GF-D8 (cell line): Measurements from ENCODE around the gene GPR132.
"Not testable (repeated sequence)": the region's sequence is repeated elsewhere in the genome, so short reads cannot be mapped to it uniquely, and the experiment has no call there.

ENCODE experiments used
- DNase-seq: peaks from one replicate; lab custom pipeline; 2025; lab: John Stamatoyannopoulos, UW

Gene GPR132, protein sequence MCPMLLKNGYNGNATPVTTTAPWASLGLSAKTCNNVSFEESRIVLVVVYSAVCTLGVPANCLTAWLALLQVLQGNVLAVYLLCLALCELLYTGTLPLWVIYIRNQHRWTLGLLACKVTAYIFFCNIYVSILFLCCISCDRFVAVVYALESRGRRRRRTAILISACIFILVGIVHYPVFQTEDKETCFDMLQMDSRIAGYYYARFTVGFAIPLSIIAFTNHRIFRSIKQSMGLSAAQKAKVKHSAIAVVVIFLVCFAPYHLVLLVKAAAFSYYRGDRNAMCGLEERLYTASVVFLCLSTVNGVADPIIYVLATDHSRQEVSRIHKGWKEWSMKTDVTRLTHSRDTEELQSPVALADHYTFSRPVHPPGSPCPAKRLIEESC

DNA sequence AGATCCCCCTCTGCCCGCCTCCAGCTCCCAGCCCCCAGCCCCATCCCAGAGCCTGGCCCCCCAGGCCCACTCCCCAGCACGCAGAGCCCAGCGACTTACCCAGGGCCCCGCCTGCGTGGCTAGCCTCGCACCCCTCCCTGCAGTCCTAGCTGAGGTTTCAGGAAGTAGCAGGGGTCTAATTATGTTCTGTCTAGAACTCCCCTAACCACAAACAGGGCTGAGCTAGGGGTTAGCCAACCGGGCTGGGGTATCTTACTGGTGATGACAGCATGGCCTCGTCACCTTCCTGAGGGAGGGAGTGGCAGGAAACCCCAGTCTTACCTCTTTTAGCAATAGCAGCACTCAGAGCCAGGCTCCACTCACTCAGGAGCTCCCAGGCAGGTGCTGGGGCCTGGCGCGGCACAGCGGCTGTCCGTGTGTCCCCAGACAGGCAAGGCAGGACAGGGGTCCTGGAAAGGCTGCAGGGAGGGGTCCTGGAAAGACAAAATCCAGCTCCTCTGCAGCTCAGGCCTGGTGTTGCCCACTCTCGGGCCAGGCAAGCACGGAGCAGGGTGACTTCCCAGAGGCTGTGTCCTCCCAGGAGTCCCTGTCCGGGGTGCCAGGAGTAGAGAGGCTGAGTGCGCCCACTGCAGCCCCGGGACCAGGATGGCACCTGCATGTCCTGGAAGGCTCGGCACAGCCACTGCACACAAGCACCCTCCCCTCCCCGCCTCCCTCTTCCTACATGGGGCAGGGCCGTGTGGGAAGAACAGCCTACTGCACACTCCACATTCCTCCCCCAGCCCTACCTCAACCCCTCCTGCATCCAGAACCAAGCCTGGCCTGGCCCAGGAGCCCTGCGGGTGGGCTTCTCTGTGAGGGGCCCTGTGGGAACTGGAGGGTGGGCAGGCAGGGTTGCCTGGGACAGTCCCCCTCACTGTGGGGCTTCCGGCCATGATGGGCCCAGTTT lies at the start of gene GPR132:
Gene GPR132 (minus strand): TSS at position 151 of the 949 bp plus-strand sequence. CDS start 10,010 bp downstream, outside the sequence.
- peak; percentile 80 for DNase-seq

DNA sequence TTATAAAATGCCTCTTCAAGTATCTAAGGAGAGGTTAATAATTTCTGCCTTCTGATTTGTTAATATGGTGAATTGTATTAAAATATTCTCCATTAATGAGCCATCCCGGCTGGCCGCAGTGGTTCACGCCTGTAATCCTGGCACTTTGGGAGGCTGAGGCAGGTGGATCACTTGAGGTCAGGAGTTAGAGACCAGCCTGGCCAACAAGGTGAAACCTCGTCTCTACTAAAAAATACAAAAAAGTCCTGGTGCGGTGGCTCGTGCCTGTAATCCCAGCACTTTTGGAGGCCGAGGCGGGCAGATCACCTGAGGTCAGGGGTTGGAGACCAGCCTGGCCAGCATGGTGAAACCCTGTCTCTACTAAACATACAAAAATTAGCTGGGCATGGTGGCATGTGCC lies 44.0 kb upstream of the GPR132 start:
- not testable (repeated sequence) for DNase-seq

DNA sequence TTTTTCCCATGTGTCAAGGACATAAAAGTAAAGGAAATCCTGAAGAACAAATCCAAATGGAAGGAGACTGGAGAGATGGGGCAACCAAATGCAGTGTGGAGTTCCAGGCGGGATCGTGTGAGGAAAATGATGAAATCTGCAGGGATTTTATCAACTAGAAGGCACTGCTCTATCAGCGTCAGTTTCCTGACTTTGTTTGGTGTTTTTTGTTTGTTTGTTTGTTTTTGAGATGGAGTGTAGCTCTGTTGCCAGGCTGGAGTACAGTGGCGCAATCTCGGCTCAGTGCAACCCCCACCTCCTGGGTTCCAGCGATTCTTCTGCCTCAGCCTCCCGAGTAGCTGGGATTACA lies 43.3 kb upstream of the GPR132 start:
- no peak for DNase-seq

DNA sequence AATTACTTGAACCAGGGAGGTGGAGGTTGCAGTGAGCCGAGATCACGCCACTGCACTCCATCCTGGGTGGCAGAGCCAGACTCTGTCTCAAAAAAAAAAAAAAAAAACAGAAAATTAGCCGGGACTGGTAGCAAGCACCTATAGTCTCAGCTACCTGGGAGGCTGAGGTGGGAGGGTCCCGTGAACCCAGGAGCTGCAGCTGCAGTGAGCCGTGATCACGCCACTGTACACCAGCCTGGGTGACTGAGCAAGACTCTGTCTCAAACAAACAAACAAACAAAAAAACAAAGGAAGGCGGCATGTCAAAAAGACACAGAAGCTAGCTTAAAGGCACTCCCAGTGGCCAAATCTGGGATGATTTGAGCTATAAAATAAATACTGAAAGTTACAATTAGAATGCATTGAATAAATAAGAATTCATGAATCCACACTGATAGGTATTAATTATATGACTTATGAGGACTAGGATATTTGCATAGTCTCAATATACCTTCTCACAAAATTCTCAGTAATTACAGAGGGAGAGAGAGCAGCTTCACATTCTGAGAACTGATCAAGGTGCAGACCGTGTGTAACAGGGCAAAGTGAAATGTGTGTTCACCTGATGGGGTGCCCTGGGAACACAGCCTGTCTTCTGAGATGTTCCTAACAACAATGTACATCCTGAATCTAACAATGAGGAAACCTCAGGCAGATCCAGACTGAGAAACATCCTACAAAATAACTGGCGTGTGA lies 42.7 kb upstream of the GPR132 start:
- no peak for DNase-seq

DNA sequence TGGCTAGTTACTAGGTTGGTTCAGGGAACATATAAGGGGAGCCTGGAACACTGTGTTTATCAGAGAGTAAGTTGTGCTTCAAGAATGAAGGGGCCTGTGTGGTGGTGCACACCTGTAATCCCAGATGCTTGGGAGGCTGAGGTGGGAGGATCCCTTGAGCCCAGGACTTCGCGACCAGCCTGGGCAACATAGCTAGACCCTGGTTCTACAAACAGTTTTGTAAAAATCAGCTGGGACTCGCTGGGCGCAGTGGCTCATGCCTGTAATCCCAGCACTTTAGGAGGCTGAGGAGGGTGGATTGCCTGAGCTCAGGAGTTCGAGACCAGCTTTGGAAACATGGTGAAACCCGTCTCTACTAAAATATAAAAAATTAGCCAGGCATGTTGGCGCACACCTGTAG lies 42.1 kb upstream of the GPR132 start:
- no peak for DNase-seq

DNA sequence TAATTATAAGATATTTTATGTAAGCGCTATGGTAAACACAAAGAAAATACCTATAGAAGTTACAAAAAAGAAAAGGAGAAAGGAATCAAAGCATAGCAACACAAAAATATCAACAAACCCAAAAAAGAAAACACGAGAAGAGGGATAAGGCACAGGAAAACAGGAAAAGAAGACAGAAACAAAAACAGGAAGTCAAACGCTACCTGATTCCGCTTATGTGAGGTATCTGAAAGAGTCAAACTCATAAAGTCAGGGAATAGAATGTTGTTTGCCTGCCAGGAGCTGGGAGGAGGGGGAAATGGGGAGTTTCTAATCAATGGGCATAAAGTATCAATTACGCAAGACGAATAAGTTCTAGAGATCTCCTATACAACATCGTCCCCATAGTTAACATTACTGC lies 39.9 kb upstream of the GPR132 start:
- no peak for DNase-seq

DNA sequence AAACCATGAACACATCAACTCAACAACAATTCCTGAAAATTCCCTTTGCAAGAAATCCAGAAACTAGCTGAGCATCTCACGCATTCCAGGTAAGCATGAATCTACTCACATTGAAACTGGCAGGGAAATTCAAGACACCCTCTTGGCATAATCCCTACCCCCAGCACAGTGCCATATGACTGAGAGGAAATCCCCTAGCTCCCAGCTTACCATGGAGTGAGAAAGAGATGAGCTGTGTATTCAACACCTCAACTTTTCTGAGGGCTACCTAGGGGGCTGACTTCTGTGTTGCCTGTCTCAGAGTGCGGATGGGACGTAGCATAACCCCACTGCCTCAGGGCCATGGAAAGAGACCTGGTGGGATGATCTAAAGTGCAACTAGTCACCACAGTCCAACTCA lies 37.7 kb upstream of the GPR132 start:
- DNase-seq: no peak

DNA sequence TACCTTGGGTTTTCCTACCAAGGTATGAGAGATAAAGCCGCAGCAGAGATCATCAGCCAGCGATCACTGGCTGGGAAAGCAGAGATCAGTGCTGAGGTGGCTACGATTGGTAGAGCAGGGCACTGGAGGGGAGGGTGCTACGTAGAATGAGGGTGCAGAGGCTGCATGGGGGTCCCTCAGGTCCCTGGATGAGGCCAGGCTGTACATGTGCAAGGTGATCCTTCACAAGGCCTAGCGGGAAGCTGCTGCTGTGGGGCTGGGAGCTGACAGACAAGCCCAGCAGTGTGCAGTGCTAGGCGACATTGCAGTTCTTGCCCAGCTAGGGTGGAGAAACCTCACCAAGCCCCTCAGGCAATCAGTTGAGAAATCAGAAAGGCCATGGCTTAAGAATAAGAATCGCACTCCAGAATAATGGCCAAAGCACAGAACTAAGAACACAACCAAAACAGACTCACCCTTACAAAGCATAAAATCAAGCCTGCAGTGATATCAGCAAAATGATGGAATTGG lies 37.2 kb upstream of the GPR132 start:
- no peak for DNase-seq

DNA sequence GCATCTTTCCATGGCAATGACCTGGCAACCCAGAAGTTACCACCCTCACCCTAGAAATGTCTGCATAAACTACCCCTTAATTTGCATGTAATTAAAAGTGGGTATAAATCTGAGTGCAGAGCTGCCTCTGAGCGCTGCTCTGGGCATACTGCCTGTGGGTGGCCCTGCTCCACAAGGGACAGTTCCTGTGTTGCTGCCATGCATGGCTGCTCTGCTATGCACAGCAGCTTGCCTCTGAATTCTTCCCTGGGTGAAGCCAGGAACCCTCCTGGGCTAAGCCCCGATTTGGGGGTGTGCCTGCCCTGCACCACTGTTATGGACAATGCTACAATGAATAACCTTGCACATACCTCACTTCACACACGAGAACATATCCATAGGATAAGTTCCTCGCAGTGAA lies 35.7 kb upstream of the GPR132 start:
- DNase-seq: no peak

DNA sequence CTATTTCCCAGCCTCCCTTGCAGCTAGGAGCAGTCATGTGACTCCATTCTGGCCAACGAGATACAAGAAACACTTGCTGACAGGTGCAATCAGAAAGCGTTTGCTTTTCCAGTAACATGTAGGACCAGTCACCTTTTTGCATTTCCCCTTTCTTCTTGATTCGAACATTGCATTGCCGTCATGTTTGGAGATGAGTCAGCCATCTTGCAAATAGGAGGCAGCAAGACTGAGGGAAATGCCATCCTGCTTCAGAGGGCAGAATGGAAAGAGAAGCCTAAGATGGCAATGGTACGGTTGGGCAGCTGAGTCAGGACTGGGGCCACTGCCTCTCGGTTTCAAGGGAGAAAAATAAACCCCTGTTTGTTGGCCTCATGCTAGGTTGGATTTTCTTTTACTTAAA lies 34.5 kb upstream of the GPR132 start:
- DNase-seq: no peak

DNA sequence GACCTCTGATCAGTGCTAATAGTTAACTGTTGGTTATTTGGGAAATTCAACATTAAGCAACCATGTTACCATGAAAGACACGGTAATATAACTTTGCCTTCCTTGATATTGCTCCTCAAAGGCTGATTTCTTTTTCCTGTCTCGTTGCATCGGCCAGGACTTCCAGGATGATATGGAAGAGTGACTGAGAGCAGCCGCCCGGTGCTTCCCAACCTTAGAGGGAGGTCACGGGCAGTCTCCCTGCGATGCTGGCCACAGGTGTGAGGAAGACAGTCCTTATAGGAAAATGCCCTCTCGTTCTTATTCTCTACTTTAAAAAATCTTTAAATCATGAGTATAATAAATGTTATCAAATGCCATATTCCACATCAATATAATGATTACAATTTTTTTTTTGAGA lies 33.1 kb upstream of the GPR132 start:
- no peak for DNase-seq

DNA sequence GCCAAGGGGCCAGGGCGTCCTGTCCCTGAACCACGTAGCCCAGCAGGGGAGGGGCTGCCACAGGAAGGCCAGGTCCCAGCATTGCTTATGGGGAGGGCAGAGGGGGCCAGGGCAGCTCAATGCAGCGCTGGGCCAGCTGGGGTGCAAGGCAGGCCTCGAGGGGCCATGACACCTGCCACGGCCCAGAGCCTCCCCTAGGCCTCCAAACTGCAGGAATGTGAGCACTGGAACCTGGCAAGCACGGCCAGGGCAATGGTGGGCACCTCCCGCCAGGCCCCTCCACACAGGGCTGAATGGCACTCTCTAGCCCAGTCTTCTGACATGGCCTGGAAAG lies 32.5 kb upstream of the GPR132 start:
- no peak for DNase-seq

DNA sequence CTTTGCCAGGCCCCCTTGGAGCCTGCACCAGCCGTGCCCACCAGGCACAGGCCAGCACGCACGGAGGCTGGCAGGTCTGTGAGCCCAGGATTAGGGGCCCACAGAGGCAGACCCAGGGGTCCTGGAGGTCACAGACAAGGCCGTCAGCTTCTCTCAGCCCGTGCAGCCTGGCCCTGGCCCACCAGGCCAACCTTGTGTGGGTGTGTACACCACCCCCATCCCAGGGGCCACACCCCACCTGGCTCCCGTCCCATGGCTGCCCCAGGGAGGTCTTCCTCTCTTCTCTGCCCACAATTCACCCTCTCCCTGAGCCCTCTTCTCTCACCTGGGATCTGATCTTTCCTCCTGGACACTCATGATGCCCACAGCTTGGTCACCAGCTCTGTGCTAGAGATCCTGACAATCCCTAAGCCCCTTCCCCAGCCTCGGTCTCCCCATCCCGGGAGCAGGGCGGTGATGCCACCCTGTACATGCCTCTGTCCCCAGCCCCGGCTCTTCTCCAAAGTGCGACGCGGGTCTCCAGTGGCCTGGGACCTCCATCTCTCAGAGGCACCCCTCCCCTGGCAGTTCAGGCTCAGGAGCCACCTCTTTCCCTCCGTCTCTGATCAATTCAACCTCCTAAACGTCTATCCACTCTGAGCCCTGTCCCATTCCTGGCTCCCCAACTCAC lies 31.1 kb upstream of the GPR132 start:
- no peak for DNase-seq

DNA sequence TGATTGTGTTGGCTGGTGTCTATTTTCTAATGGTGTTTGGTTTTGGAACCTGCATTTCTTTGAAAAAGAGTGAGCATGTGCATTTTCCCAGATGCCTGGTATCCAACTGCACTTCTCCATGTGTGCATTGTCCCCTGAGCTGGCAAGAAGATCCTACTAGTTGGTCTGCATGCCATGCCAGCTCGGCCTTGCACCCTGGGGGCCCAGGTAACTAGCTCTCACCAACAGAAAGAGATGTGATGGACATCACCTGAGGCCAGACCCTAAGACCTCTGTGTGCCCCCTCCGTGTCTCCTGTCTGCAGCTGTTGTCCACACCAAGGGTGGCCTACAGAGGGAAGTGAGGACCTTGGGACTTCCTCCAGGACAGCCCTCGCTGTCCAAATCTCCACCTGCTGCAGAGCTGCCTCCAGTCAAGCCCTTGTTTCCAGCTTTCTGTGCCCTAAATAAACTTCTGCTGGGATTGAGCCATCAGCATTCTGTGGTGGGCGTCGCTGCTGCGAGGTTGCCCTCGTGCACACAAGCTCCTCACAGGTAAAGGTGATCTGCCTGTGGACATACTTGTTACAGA lies 30.1 kb upstream of the GPR132 start:
- DNase-seq: no peak

DNA sequence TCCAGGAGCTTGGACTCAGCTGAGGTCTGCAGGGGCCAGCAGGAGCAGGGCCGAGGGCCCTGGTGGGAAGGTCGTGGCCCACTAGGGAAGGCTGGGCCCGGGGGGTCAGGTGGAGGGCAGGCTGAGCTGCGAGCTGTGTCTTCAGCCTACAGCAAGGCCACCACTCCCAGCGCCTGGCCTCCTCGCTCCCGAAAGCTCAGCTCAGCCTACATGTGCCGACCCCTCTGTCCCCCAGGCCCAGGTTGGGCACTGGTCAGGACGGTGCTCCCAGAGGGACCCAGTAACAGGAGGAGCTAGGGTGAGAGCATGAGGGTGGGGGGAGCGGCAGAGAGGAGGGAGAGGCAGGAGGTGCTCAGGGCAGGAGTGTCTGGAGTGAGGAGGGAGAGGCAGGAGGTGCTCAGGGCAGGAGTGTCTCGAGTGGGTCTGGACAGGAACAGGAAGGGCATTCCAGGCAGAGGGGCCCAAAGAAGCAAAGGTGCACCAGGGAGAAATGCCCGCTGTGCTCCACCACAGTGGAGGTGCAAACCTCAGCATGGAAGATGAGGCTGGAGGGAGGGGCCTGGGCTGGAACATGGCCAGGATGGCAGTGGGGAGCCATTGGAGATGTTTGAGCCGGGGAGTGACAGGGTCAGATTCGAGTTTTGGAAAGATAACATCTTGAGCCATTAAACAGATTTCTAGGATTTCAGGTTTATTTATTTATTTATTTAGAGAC lies 29.1 kb upstream of the GPR132 start:
- no peak for DNase-seq

DNA sequence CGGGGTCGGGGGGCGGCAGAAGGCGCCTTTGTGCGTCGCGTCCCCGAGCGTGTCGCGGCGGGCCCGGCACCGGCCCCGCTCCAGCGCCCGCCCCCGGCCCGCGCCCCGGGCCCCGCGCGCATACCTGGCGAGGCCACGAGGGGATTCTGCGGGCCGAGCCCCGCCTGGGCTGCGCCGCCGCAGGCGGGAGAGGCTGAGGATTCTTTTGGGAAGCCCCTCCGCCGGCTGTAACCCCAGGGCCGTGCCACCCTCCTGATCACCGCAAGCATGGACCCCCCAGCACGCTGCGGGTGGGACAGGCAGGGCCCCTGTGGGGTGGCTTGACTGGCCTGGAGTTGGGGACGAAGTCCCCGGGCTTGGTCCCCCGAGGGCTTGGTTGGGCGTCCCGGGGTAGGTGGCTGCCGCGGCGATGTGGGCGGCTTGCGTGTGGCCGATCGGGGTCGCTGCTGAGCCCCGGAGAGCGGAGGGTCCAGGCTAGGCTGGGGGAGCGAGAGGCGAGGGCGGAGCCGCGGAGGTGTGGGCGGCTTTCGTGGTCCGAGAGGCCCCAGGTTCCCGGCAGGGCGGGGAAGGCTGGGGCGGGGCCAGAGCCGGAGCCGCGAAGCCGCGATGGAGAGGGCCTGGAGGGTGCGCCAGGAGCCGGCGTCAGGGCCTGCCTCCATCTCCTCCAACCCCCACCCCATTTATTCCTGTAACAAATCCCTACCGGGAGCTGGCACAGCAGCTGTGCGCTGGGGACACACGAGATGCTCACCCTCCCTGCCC lies 28.4 kb upstream of the GPR132 start:
- DNase-seq: no peak

DNA sequence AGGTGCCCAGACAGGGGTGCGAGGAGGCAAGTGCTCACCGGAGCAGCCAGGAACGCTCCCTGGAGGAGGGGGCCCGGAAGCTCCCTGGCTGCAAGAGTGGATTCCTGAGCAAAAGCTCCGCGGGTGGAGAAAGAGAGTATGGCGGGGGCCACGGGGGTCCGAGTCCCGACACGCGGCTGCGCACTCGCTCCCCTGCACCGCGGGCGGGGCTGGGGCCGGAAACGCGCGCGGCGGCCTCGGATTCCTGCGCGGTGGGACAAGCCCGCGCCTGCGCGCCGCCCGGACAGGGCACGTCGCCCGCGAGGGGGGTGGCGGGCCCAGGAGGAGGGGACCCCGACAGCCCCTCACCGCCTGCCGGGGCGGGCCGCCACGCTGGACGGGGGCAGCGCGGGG lies 27.8 kb upstream of the GPR132 start:
- DNase-seq: no peak

DNA sequence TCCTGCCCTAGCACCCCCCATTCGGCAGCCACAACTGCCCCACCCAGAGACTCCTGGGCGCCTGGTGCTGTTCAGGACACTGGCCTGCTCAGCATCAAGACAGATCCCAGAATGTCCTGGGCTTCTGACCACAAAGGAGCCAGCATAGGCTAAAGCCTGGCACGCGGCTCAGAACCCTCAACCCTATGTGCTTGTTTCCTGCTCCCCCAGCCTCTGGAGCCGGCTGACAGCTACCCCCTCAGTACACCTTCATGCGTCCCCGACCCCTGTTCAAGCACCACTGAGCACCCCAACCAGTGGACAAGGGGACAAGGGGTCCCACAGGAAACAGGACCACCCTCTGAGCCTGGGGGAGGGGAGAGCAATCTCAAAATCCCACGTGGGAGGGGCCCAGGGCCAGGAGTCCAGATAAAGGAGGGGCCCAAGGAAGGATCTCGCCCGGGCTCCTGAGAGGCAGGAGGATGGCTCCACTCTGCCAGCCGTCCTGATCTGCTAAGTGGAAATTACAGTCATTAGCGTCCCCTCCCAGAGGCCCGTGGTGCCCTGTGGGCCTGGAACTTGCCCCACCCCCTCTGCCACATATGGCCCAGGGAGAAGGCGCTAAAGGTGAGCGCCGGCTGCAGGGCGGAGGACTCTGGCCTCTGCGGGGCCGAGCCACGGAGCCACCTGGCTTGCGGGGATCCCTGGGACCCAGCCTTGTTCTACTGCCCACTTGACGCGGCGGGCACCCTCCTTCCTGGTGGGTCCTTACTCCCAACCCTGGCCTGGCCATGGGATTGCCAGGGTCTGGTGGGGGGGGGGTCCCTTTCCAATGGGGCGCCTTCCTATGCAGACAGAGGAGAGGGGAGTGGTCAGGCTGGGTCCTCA lies 27.2 kb upstream of the GPR132 start:
- no peak for DNase-seq

DNA sequence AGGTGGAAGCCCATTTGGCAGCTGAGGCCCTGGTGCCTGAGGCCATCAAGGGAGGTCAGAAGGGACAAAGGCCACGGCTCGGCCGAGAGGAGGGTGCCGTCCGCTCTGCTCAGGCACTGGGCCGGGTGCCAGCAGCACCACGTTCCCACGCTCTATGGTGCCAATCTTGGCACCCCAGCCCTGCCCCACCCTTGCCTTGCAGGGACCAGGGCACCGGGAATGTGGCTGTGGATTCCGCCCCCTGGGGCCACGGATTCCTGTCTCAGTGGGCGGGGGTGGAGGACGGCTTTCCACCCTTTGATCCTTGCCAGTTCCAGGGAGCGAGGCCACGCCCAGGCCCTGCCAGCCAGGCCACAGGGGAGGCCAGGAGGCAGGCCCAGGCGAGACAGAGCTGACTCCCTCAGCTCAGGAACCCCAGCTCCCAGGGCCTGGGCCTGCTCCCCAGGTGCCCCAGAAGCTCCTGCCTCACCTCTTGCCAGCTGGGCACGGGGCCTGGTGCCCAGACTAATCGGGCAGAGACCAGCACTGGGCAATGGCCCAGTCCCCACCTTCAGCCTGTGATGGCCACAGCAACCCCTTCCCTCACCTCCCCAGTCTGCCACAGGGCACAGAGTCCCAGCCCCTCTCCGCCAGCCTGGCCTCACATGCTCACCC lies 26.4 kb upstream of the GPR132 start:
- DNase-seq: no peak
